Measurements from ENCODE around the gene PRKCG.

PRKCG gene

GRCh38 chr19:53872762-53873161 is 9.2 kb upstream of the PRKCG start:
- no peak for DNase-seq (ENCODE audit: low spot score)

GRCh38 chr19:53873773-53874605 is 8.0 kb upstream of the PRKCG start:
- DNase-seq (ENCODE audit: low spot score) = no peak

- no peak for DNase-seq (ENCODE audit: low spot score)
These were observed 7.4 kb upstream of the PRKCG start for GRCh38 chr19:53874606-53874990.

GRCh38 chr19:53875602-53876325 is 6.2 kb upstream of the PRKCG start:
- no peak for DNase-seq (ENCODE audit: low spot score)

- no peak for DNase-seq (ENCODE audit: low spot score)
These were observed 5.3 kb upstream of the PRKCG start for GRCh38 chr19:53876651-53877224.

GRCh38 chr19:53877361-53877766 is 4.6 kb upstream of the PRKCG start:
- no peak for DNase-seq (ENCODE audit: low spot score)

- no peak for DNase-seq (ENCODE audit: low spot score)
These were observed 3.2 kb upstream of the PRKCG start for GRCh38 chr19:53878776-53879139.

GRCh38 chr19:53879140-53880081 is 2.6 kb upstream of the PRKCG start:
- peak; percentile 92 for DNase-seq (ENCODE audit: low spot score)

- no peak for DNase-seq (ENCODE audit: low spot score)
These were observed 1.1 kb upstream of the PRKCG start for GRCh38 chr19:53880711-53881481.

GRCh38 chr19:53882391-53883050 is 524 bp downstream of the PRKCG start:
- DNase-seq (ENCODE audit: low spot score) = no peak

GRCh38 chr19:53883231-53883661 is 1.2 kb downstream of the PRKCG start:
- DNase-seq (ENCODE audit: low spot score) = no peak

- DNase-seq (ENCODE audit: low spot score) = no peak
These were observed 1.7 kb downstream of the PRKCG start for GRCh38 chr19:53883741-53884140.

- no peak for DNase-seq (ENCODE audit: low spot score)
These were observed 2.3 kb downstream of the PRKCG start for GRCh38 chr19:53884256-53884655.

GRCh38 chr19:53885036-53885435 is 3.0 kb downstream of the PRKCG start:
- no peak for DNase-seq (ENCODE audit: low spot score)

GRCh38 chr19:53892301-53892980 is 10.4 kb downstream of the PRKCG start:
- no peak for DNase-seq (ENCODE audit: low spot score)

GRCh38 chr19:53892981-53893325 is 11.0 kb downstream of the PRKCG start:
- no peak for DNase-seq (ENCODE audit: low spot score)

- no peak for DNase-seq (ENCODE audit: low spot score)
These were observed 12.7 kb downstream of the PRKCG start for GRCh38 chr19:53894707-53895106.

GRCh38 chr19:53896682-53897081 is 14.7 kb downstream of the PRKCG start:
- no peak for DNase-seq (ENCODE audit: low spot score)

- no peak for DNase-seq (ENCODE audit: low spot score)
These were observed 15.5 kb downstream of the PRKCG start for GRCh38 chr19:53897459-53897858.

- no peak for DNase-seq (ENCODE audit: low spot score)
These were observed 16.2 kb downstream of the PRKCG start for GRCh38 chr19:53898166-53898565.
